Mesenchymal stem cell (in vitro differentiated cells and primary cell): Measurements from ENCODE around the gene HMGXB3.

ENCODE experiments used
- DNase-seq: peaks from one replicate; pipeline ENCODE4 v3.0.0-alpha.2; 2013
- H2AFZ ChIP-seq: one replicate; pipeline ENCODE4 v1.6.1; 2013; ENCODE audit warnings: low read depth, mild to moderate bottlenecking, control low read depth, inconsistent platforms, low read length, moderate library complexity
- H2AK5ac ChIP-seq: 2 replicates; pipeline ENCODE4 v1.6.1; 2013; ENCODE audit warnings: low read length, moderate library complexity, mild to moderate bottlenecking, inconsistent platforms; ENCODE audit not compliant: severe bottlenecking
- H2BK120ac ChIP-seq: one replicate; pipeline ENCODE4 v1.6.1; 2013; ENCODE audit warnings: low read depth, mild to moderate bottlenecking, inconsistent platforms, low read length, moderate library complexity
- H2BK12ac ChIP-seq, 2 experiments: one replicate each; pipeline ENCODE4 v1.6.1; 2013; ENCODE audit warnings: inconsistent platforms in 2 of 2, low read length in 2 of 2, mild to moderate bottlenecking in 2 of 2, moderate library complexity in 2 of 2, control low read depth in 1 of 2
- H2BK15ac ChIP-seq: one replicate; pipeline ENCODE4 v1.6.1; 2013; ENCODE audit warnings: mild to moderate bottlenecking, low read depth, inconsistent platforms; ENCODE audit not compliant: poor library complexity, severe bottlenecking
- H2BK5ac ChIP-seq: 2 replicates; pipeline ENCODE4 v1.6.1; 2013; ENCODE audit warnings: low read depth, mild to moderate bottlenecking, low read length, control low read depth, inconsistent platforms; ENCODE audit not compliant: poor library complexity, severe bottlenecking
- H3K14ac ChIP-seq, 2 experiments: one replicate each; pipeline ENCODE4 v1.6.1; 2013; ENCODE audit warnings: inconsistent platforms in 2 of 2, low read length in 2 of 2, control low read depth in 1 of 2, mild to moderate bottlenecking in 1 of 2, moderate library complexity in 1 of 2
- H3K18ac ChIP-seq, 2 experiments: one replicate each; pipeline ENCODE4 v1.6.1; 2013; ENCODE audit warnings: inconsistent platforms in 2 of 2, low read length in 2 of 2, control low read depth in 1 of 2, low read depth in 1 of 2, mild to moderate bottlenecking in 1 of 2
- H3K23ac ChIP-seq, 2 experiments: one replicate each; pipeline ENCODE4 v1.6.1; 2013; ENCODE audit warnings: inconsistent platforms in 2 of 2, low read length in 2 of 2, mild to moderate bottlenecking in 2 of 2, moderate library complexity in 2 of 2, control low read depth in 1 of 2
- H3K27ac ChIP-seq: 2 replicates; pipeline ENCODE4 v1.5.1; 2013; ENCODE audit warnings: mild to moderate bottlenecking, moderate library complexity, low read length, control low read depth, inconsistent platforms; ENCODE audit not compliant: poor library complexity, severe bottlenecking
- H3K27me3 ChIP-seq, 2 experiments: 2 replicates each; pipeline versions ENCODE4 v1.6.1 to v1.7.0; 2013; ENCODE audit warnings: low read length in 2 of 2, mild to moderate bottlenecking in 2 of 2, moderate library complexity in 2 of 2, control low read depth in 1 of 2, inconsistent platforms in 1 of 2; ENCODE audit not compliant: control insufficient read depth in 1 of 2, insufficient read depth in 1 of 2
- H3K36me3 ChIP-seq, 2 experiments: 2 replicates each; pipeline versions ENCODE4 v1.6.1 to v1.7.0; 2013; ENCODE audit warnings: low read length in 2 of 2, control low read depth in 1 of 2, inconsistent platforms in 1 of 2, low read depth in 1 of 2, mild to moderate bottlenecking in 1 of 2; ENCODE audit not compliant: insufficient read depth in 2 of 2, control insufficient read depth in 1 of 2
- H3K4ac ChIP-seq, 2 experiments: one replicate each; pipeline ENCODE4 v1.6.1; 2013; ENCODE audit warnings: inconsistent platforms in 2 of 2, low read length in 2 of 2, mild to moderate bottlenecking in 2 of 2, moderate library complexity in 2 of 2, control low read depth in 1 of 2, low read depth in 1 of 2
- H3K4me1 ChIP-seq: 2 replicates; pipeline ENCODE4 v1.6.1; 2013; ENCODE audit warnings: low read depth, low read length, control low read depth; ENCODE audit not compliant: control insufficient read depth, insufficient read depth
- H3K4me2 ChIP-seq: 2 replicates; pipeline ENCODE4 v1.6.1; 2013; ENCODE audit warnings: low read length, mild to moderate bottlenecking, inconsistent platforms; ENCODE audit not compliant: poor library complexity, severe bottlenecking
- H3K4me3 ChIP-seq, 2 experiments: 2 replicates each; pipeline versions ENCODE4 v1.5.1 to v1.7.0; 2013; ENCODE audit warnings: low read length in 2 of 2, mild to moderate bottlenecking in 2 of 2, control low read depth in 1 of 2, low read depth in 1 of 2; ENCODE audit not compliant: insufficient read depth in 1 of 2
- H3K79me1 ChIP-seq: replicated peaks from 2 replicates; pipeline ENCODE4 v1.6.1; 2013; ENCODE audit warnings: mild to moderate bottlenecking, control low read depth, low read length, inconsistent platforms; ENCODE audit not compliant: poor library complexity, severe bottlenecking
- H3K9ac ChIP-seq: 2 replicates; pipeline ENCODE4 v1.7.0; 2013; ENCODE audit warnings: mild to moderate bottlenecking, low read length, moderate library complexity
- H3K9me3 ChIP-seq: 2 replicates; pipeline ENCODE4 v1.7.0; 2013; ENCODE audit warnings: mild to moderate bottlenecking, low read length; ENCODE audit not compliant: control insufficient read depth
- H4K8ac ChIP-seq: one replicate; pipeline ENCODE4 v1.6.1; 2013; ENCODE audit warnings: inconsistent platforms, mild to moderate bottlenecking, low read length, moderate library complexity
- H4K91ac ChIP-seq: one replicate; pipeline ENCODE4 v1.6.1; 2013; ENCODE audit warnings: mild to moderate bottlenecking, low read length, inconsistent platforms
- WGBS: methylation state at CpG from one replicate; pipeline ENCODE4 v1.1.7; 2013; ENCODE audit warnings: mixed read lengths; 5-methylcytosine and 5-hydroxymethylcytosine counted together

The HMGXB3 gene

DNA sequence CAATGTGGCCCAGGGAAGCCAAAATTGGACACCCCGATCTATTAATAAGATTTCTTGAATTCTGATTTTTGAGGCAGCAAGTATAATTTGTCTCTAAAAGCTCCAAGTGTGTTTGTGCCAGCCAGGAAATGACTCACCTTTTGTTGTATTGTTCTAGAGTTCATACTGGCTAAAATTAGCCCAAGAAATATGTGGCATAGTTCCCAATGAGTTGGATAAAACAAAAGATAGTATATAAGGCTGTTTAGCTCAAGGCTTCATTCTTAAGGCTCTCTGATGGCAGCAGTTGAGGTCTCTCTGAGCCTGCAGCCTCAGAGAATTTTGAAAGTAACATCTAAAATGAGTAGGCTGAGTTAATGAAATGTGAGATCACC is 21.6 kb downstream of the HMGXB3 start:
- 97% methylated on average over 1 of the region's 1 CpG for WGBS
- no peak overlapping the region for H2BK12ac ChIP-seq
- no peak overlapping the region for H3K4ac ChIP-seq

GRCh38 chr5:150022681-150023080 is 22.1 kb downstream of the HMGXB3 start:
- Histone ChIP-seq H2BK5ac (no peak overlapping the region), H3K4ac (no peak overlapping the region), H3K9me3 (no peaks in the 10 kb centered on the region), H2AK5ac (no peak overlapping the region), H2BK120ac (no peak overlapping the region), H3K36me3 (peaks cover 22 to 86% of the 10 kb centered on the region in 2 experiments), H3K27ac (peak overlapping the region; percentile 61), H2AFZ (no peak overlapping the region), H2BK12ac (no peak overlapping the region), H3K23ac (no peak overlapping the region), H3K79me1 (peaks cover 15% of the 10 kb centered on the region), H2BK15ac (no peak overlapping the region), H3K4me3 (peak overlapping the region in 1 of 2 experiments; percentile 39), H4K8ac (no peak overlapping the region), H4K91ac (no peak overlapping the region), H3K18ac (no peak overlapping the region), H3K9ac (peak overlapping the region; percentile 67), H3K4me1 (peaks cover 5% of the 10 kb centered on the region), H3K14ac (no peak overlapping the region), H3K4me2 (no peak overlapping the region), H3K27me3 (no peaks in the 10 kb centered on the region)
- WGBS: 73% methylated on average over 2 of the region's 2 CpGs
- DNase-seq: no peak

More for the DNA sequence above, 21.6 kb downstream of the HMGXB3 start:
- H3K14ac ChIP-seq: no peak overlapping the region
- no peak overlapping the region for H2BK120ac ChIP-seq
- H3K4me2 ChIP-seq: no peak overlapping the region
- peaks cover 19 to 81% of the 10 kb centered on the region in 2 experiments for H3K36me3 ChIP-seq
- H2AK5ac ChIP-seq: no peak overlapping the region
- no peak overlapping the region for H2AFZ ChIP-seq
- H3K9me3 ChIP-seq: no peaks in the 10 kb centered on the region
- no peak overlapping the region for H4K8ac ChIP-seq
- H3K18ac ChIP-seq: no peak overlapping the region
- H3K23ac ChIP-seq: no peak overlapping the region
- H3K4me3 ChIP-seq: peak overlapping the region in 1 of 2 experiments; percentile 39
- H3K79me1 ChIP-seq: peaks cover 16% of the 10 kb centered on the region
- no peak overlapping the region for H4K91ac ChIP-seq
- peak overlapping the region; percentile 67 for H3K9ac ChIP-seq
- peak; percentile 67 for DNase-seq
- H3K4me1 ChIP-seq: peaks cover 5% of the 10 kb centered on the region
- peak overlapping the region; percentile 61 for H3K27ac ChIP-seq
- no peak overlapping the region for H2BK15ac ChIP-seq
- H2BK5ac ChIP-seq: no peak overlapping the region
- H3K27me3 ChIP-seq: no peaks in the 10 kb centered on the region

GRCh38 chr5:150023136-150023535 is 22.6 kb downstream of the HMGXB3 start:
- H3K27me3 ChIP-seq: no peaks in the 10 kb centered on the region
- 100% methylated on average over 1 of the region's 1 CpG for WGBS
- DNase-seq: no peak
- H3K4me3 ChIP-seq: no peak overlapping the region
- H2BK15ac ChIP-seq: no peak overlapping the region
- H2BK120ac ChIP-seq: no peak overlapping the region
- no peak overlapping the region for H3K27ac ChIP-seq
- no peak overlapping the region for H3K23ac ChIP-seq
- no peak overlapping the region for H2AFZ ChIP-seq
- H3K18ac ChIP-seq: no peak overlapping the region
- peak overlapping the region; percentile 67 for H3K9ac ChIP-seq
- H4K91ac ChIP-seq: no peak overlapping the region
- no peak overlapping the region for H3K4me2 ChIP-seq
- no peak overlapping the region for H3K14ac ChIP-seq
- no peak overlapping the region for H4K8ac ChIP-seq
- no peak overlapping the region for H2BK12ac ChIP-seq
- peaks cover 5% of the 10 kb centered on the region for H3K4me1 ChIP-seq
- H3K79me1 ChIP-seq: peaks cover 17% of the 10 kb centered on the region
- H3K36me3 ChIP-seq: peaks cover 26 to 89% of the 10 kb centered on the region in 2 experiments
- H2AK5ac ChIP-seq: no peak overlapping the region
- no peak overlapping the region for H3K4ac ChIP-seq
- no peak overlapping the region for H2BK5ac ChIP-seq
- no peaks in the 10 kb centered on the region for H3K9me3 ChIP-seq

DNA sequence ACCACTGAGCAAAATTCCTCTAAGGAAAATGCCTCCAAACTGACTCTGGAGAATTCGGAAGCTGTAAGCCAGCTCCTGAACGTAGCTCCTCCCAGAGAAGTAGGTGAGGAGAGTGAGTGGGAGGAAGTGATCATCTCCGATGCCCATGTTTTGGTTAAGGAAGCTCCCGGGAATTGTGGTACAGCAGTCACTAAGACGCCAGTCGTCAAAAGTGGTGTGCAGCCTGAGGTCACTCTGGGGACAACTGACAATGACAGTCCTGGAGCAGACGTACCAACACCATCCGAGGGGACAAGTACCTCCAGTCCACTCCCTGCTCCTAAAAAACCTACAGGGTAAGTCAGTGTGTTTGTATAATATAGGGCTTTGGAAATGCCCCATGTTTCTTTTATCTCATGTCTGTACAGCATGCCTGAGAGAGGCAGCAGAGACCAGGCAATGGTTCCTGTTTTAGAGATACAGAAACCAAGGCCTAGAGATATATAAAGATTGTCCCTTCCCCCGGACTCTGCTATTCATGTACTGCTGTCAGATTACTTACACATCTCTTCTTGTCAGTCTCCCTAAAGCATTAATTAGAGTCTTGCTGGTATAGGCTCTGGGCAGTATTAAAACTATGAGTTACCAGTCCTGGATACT is 23.9 kb downstream of the HMGXB3 start:
- no peak overlapping the region for H4K91ac ChIP-seq
- H2AFZ ChIP-seq: no peak overlapping the region
- H2BK120ac ChIP-seq: no peak overlapping the region
- peaks cover 4% of the 10 kb centered on the region for H3K4me1 ChIP-seq
- no peak overlapping the region for H3K27ac ChIP-seq
- peaks cover 14% of the 10 kb centered on the region for H3K79me1 ChIP-seq
- H4K8ac ChIP-seq: no peak overlapping the region
- H3K14ac ChIP-seq: no peak overlapping the region
- no peak overlapping the region for H3K4me3 ChIP-seq
- H2BK12ac ChIP-seq: no peak overlapping the region
- DNase-seq: no peak
- no peak overlapping the region for H2BK15ac ChIP-seq
- peaks cover 22 to 85% of the 10 kb centered on the region in 2 experiments for H3K36me3 ChIP-seq
- H3K4ac ChIP-seq: no peak overlapping the region
- H3K27me3 ChIP-seq: no peaks in the 10 kb centered on the region
- no peak overlapping the region for H3K4me2 ChIP-seq
- no peak overlapping the region for H3K18ac ChIP-seq
- no peak overlapping the region for H2BK5ac ChIP-seq
- WGBS: 83% methylated on average over 7 of the region's 9 CpGs
- H3K23ac ChIP-seq: no peak overlapping the region
- H3K9ac ChIP-seq: peak overlapping the region; percentile 5
- H3K9me3 ChIP-seq: no peaks in the 10 kb centered on the region
- H2AK5ac ChIP-seq: no peak overlapping the region
